ENCODE measurements around the gene PROKR2. TPM values are rescaled to one million over a fixed set of nuclear protein-coding genes. Genes with fewer than 3 reads are reported as not detected.

Gene PROKR2
- total and polyA plus RNA-seq, 2 experiments from 2014 or later = not detected

DNA sequence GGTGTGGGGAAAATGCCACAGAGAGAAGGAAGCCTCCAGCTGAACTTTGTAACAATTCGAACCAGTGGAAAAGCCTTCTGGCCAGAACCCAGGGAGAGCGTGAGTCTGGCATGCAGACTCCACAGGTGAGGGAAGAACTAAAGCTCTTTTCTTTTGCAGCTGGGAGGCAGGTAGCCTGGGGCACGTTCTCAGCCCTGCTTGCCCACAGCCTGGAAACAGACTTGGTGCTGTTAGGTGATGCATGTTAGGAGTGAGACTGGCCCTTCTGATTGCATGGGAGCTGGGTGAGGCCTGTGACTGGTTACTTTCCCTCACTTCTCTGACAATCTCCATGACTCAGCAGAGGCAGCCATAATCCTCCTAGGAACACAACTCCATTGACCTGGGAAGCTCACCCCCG, 34.2 kb downstream of the PROKR2 start:
- no peak for DNase-seq
- H3K4me1 ChIP-seq (ENCODE audit: insufficient read depth) = no peaks in the 10 kb centered on the region
- no peaks in the 10 kb centered on the region for H3K79me2 ChIP-seq (ENCODE audit: insufficient read depth)
- H3K4me3 ChIP-seq = no peak overlapping the region
- peaks cover 5% of the 10 kb centered on the region; the same call in 1 of the 2 replicates for H3K27me3 ChIP-seq (replicated peaks; ENCODE audit: insufficient read depth)
- no peaks in the 10 kb centered on the region for H3K9me3 ChIP-seq (ENCODE audit: low read depth)
- no peaks in the 10 kb centered on the region for H3F3A ChIP-seq (ENCODE audit: insufficient read depth)
- in situ Hi-C loops (cut with MboI) = no loop called here
- WGBS, 2 experiments (ENCODE audit: low coverage in 1 of 2, low lambda C conversion rate in 2 of 2, missing lambda C conversion rate in 2 of 2) = 18 to 20% methylated on average over 3 to 4 of the region's 4 CpGs
- H4K20me1 ChIP-seq (ENCODE audit: insufficient read depth) = no peaks in the 10 kb centered on the region
- H3K27ac ChIP-seq = no peak overlapping the region
- no peaks in the 10 kb centered on the region for H3K9me2 ChIP-seq (ENCODE audit: insufficient read depth)
- no peak overlapping the region for H3K4me2 ChIP-seq (ENCODE audit: unreplicated experiment)
- no peak overlapping the region for H3K9ac ChIP-seq
- no peak overlapping the region for H2AFZ ChIP-seq
- TF ChIP-seq EZH2phosphoT487 (IDR thresholded peaks at IDR 0.05; ENCODE audit: insufficient read depth, low read depth) = no peak
- TF ChIP-seq EZH2 (IDR thresholded peaks at IDR 0.05; ENCODE audit: insufficient read depth, poor library complexity, severe bottlenecking) = no peak
- H3K36me3 ChIP-seq (ENCODE audit: low read depth) = no peaks in the 10 kb centered on the region

DNA sequence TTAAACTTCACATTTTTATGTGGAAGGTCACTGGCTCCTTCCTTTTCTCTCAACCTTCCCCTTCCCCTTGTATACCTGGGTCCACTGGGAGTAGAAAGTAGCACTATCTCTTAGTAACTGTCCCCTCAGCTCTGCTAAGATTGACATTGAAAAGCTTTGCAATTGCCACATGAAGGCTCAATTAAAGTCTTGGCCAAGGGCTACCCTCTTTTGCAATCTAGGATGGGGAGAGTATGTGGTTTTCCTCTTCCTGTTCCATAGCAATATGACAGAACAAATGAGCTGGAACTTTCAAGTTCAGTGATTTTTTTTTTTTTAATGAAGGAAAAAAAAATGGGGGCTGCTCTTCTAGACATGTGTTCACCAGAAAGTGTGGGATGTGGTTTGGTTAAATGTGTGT, 37.1 kb downstream of the PROKR2 start:
- DNase-seq = no peak
- Histone ChIP-seq H3F3A (ENCODE audit: insufficient read depth) (no peaks in the 10 kb centered on the region), H3K4me3 (no peak overlapping the region), H3K79me2 (ENCODE audit: insufficient read depth) (no peaks in the 10 kb centered on the region), H3K9me3 (ENCODE audit: low read depth) (no peaks in the 10 kb centered on the region), H4K20me1 (ENCODE audit: insufficient read depth) (no peaks in the 10 kb centered on the region), H3K4me2 (ENCODE audit: unreplicated experiment) (no peak overlapping the region), H3K27ac (no peak overlapping the region), H3K36me3 (ENCODE audit: low read depth) (no peaks in the 10 kb centered on the region), H3K27me3 (replicated peaks; ENCODE audit: insufficient read depth) (peaks cover 5% of the 10 kb centered on the region; the same call in 1 of the 2 replicates), H3K4me1 (ENCODE audit: insufficient read depth) (no peaks in the 10 kb centered on the region), H2AFZ (no peak overlapping the region), H3K9me2 (ENCODE audit: insufficient read depth) (no peaks in the 10 kb centered on the region), H3K9ac (no peak overlapping the region)
- in situ Hi-C loops (cut with MboI) = no loop called here
- TF ChIP-seq EZH2 (IDR thresholded peaks at IDR 0.05; ENCODE audit: insufficient read depth, poor library complexity, severe bottlenecking) = no peak
- no peak for TF ChIP-seq EZH2phosphoT487 (IDR thresholded peaks at IDR 0.05; ENCODE audit: insufficient read depth, low read depth)

DNA sequence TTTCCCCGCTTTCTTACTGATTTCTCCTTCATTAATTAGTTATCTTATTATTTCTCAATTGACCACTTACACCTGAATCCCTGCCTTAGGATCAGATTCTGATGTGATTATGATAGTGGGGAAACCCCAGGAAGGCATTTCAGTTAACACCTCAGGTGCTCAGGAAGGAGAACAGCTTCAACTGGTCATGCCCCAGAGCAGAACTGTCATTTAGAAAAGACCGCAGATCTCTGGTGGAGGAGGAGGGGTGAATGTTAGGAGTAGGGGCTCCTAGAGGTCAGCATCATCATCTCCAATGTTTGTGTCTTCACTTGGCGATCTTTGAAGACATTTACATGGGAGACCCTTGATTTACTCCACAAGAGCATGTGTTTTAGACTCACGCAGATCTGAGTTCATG, 44.5 kb downstream of the PROKR2 start:
- Histone ChIP-seq H3K27me3 (replicated peaks; ENCODE audit: insufficient read depth) (peaks cover 13% of the 10 kb centered on the region), H3K79me2 (ENCODE audit: insufficient read depth) (no peaks in the 10 kb centered on the region), H3K36me3 (ENCODE audit: low read depth) (no peaks in the 10 kb centered on the region), H3F3A (ENCODE audit: insufficient read depth) (no peaks in the 10 kb centered on the region), H3K9ac (no peak overlapping the region), H3K9me2 (ENCODE audit: insufficient read depth) (no peaks in the 10 kb centered on the region), H3K9me3 (ENCODE audit: low read depth) (no peaks in the 10 kb centered on the region), H3K4me2 (ENCODE audit: unreplicated experiment) (no peak overlapping the region), H3K4me1 (ENCODE audit: insufficient read depth) (no peaks in the 10 kb centered on the region), H4K20me1 (ENCODE audit: insufficient read depth) (no peaks in the 10 kb centered on the region), H2AFZ (no peak overlapping the region), H3K4me3 (no peak overlapping the region), H3K27ac (no peak overlapping the region)
- in situ Hi-C loops (cut with MboI) = no loop called here
- no peak for DNase-seq
- TF ChIP-seq EZH2 (IDR thresholded peaks at IDR 0.05; ENCODE audit: insufficient read depth, poor library complexity, severe bottlenecking) (no peak), EZH2phosphoT487 (IDR thresholded peaks at IDR 0.05; ENCODE audit: insufficient read depth, low read depth) (no peak)
- WGBS, 2 experiments (ENCODE audit: low coverage in 1 of 2, low lambda C conversion rate in 2 of 2, missing lambda C conversion rate in 2 of 2) = 38 to 47% methylated on average over 4 of the region's 4 CpGs

DNA sequence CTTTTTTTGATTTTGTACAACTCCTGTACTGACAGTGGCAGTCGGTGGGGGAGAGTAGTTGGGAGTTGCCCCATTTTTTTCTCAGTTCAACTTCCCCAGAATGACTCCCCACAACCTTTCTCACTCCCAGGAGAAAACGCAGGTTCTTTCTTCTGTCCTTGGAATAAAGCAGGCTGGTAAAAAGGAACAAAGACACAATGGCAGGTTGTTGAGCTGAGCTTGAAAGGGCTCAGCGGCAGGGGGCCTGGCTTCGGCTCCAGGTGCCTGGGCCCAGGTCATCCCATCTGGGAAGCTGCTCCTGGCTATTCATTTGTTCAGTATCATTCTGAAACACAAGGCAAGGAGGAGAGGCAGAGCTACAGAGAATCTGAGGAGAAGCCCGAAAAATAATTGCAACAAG, 46.2 kb downstream of the PROKR2 start:
- H3K27me3 ChIP-seq (replicated peaks; ENCODE audit: insufficient read depth) = peaks cover 23% of the 10 kb centered on the region
- H3K4me1 ChIP-seq (ENCODE audit: insufficient read depth) = no peaks in the 10 kb centered on the region
- H3K9me2 ChIP-seq (ENCODE audit: insufficient read depth) = no peaks in the 10 kb centered on the region
- DNase-seq = no peak
- WGBS, 2 experiments (ENCODE audit: low coverage in 1 of 2, low lambda C conversion rate in 2 of 2, missing lambda C conversion rate in 2 of 2) = 22 to 23% methylated on average over 5 of the region's 5 CpGs
- H3K27ac ChIP-seq = no peak overlapping the region
- H3K79me2 ChIP-seq (ENCODE audit: insufficient read depth) = no peaks in the 10 kb centered on the region
- no peak overlapping the region for H3K9ac ChIP-seq
- H3K4me2 ChIP-seq (ENCODE audit: unreplicated experiment) = no peak overlapping the region
- H4K20me1 ChIP-seq (ENCODE audit: insufficient read depth) = no peaks in the 10 kb centered on the region
- H3K4me3 ChIP-seq = no peak overlapping the region
- no peaks in the 10 kb centered on the region for H3K36me3 ChIP-seq (ENCODE audit: low read depth)
- H3K9me3 ChIP-seq (ENCODE audit: low read depth) = no peaks in the 10 kb centered on the region
- in situ Hi-C loops (cut with MboI) = no loop called here
- no peaks in the 10 kb centered on the region for H3F3A ChIP-seq (ENCODE audit: insufficient read depth)
- H2AFZ ChIP-seq = no peak overlapping the region
- TF ChIP-seq EZH2phosphoT487 (IDR thresholded peaks at IDR 0.05; ENCODE audit: insufficient read depth, low read depth) (no peak), EZH2 (IDR thresholded peaks at IDR 0.05; ENCODE audit: insufficient read depth, poor library complexity, severe bottlenecking) (no peak)

DNA sequence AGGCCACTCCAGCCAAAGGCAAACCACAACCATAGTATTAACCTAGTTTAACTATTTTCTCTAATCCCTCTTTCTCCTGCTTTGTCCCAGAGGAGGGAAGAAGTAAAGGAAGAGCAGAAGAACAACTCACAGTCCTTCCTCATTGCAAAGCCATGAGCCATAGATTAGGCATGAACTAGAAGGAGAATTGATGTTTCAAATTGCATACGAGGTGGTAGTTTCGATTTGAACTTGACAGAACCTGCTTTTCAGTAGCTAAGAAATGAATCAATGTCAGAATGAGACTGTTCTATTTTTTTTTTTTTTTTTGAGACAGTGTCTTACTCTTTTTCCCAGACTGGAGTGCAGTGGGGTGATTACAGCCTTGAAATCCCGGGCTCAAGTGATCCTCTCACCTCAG, 48.3 kb downstream of the PROKR2 start:
- in situ Hi-C loops (cut with MboI) = no loop called here
- Histone ChIP-seq H3K9ac (no peak overlapping the region), H3K4me1 (ENCODE audit: insufficient read depth) (no peaks in the 10 kb centered on the region), H2AFZ (no peak overlapping the region), H3K79me2 (ENCODE audit: insufficient read depth) (no peaks in the 10 kb centered on the region), H3K27ac (no peak overlapping the region), H3K4me2 (ENCODE audit: unreplicated experiment) (no peak overlapping the region), H3K27me3 (replicated peaks; ENCODE audit: insufficient read depth) (peaks cover 34% of the 10 kb centered on the region), H3F3A (ENCODE audit: insufficient read depth) (no peaks in the 10 kb centered on the region), H3K36me3 (ENCODE audit: low read depth) (no peaks in the 10 kb centered on the region), H3K9me2 (ENCODE audit: insufficient read depth) (no peaks in the 10 kb centered on the region), H3K9me3 (ENCODE audit: low read depth) (no peaks in the 10 kb centered on the region), H4K20me1 (ENCODE audit: insufficient read depth) (no peaks in the 10 kb centered on the region), H3K4me3 (no peak overlapping the region)
- no peak for TF ChIP-seq EZH2phosphoT487 (IDR thresholded peaks at IDR 0.05; ENCODE audit: insufficient read depth, low read depth)
- WGBS, 2 experiments (ENCODE audit: low coverage in 1 of 2, low lambda C conversion rate in 2 of 2, missing lambda C conversion rate in 2 of 2) = 58 to 75% methylated on average over 3 of the region's 3 CpGs
- DNase-seq = no peak

All from GM23248 (cell line).